OCI-LY3 (cell line): ENCODE measurements around the gene SLC26A6.

Experiments used
- H2AFZ ChIP-seq: fragments of 200-600, 300-600 bp; shearing (Covaris generic); 2 replicates; pipeline ENCODE4 v1.6.0; 2014; ENCODE audit warnings: antibody characterized with exemption, low read depth, low read length
- H3K27ac ChIP-seq: fragments of 200-600, 300-600 bp; sonication (generic); 2 replicates; pipeline ENCODE4 v1.5.1; 2014; ENCODE audit warnings: mild to moderate bottlenecking, low read length, moderate library complexity, mixed read lengths
- H3K27me3 ChIP-seq: fragments of 200-600, 300-600 bp; sonication (generic); 2 replicates; pipeline ENCODE4 v1.6.1; 2014; ENCODE audit warnings: low read depth, low read length, mixed read lengths
- H3K36me3 ChIP-seq: fragments of 200-600, 300-600 bp; sonication (generic); replicated peaks from 2 replicates; pipeline ENCODE3; 2014; ENCODE audit warnings: low read depth, low read length, mixed read lengths
- H3K4me1 ChIP-seq: fragments of 300-600, 200-600 bp; sonication (generic); 2 replicates; pipeline ENCODE4 v1.6.1; 2014; ENCODE audit warnings: low read length, mixed read lengths
- H3K4me2 ChIP-seq: fragments of 200-600, 300-600 bp; sonication (generic); 2 replicates; pipeline ENCODE4 v1.6.1; 2014; ENCODE audit warnings: low read length, mixed read lengths
- H3K4me3 ChIP-seq: fragments of 300-600, 200-600 bp; sonication (generic); 2 replicates; pipeline ENCODE4 v1.5.1; 2014; ENCODE audit warnings: antibody characterized with exemption, mild to moderate bottlenecking, low read length, moderate library complexity
- H3K79me2 ChIP-seq: fragments of 300-600, 200-600 bp; shearing (Covaris generic); 2 replicates; pipeline ENCODE4 v1.6.1; 2014; ENCODE audit warnings: mild to moderate bottlenecking, low read length, mixed read lengths
- H3K9ac ChIP-seq: fragments of 300-600, 200-600 bp; shearing (Covaris generic); 2 replicates; pipeline ENCODE4 v1.6.0; 2014; ENCODE audit warnings: mild to moderate bottlenecking, low read length, moderate library complexity
- H3K9me3 ChIP-seq: fragments of 200-600, 300-600 bp; shearing (Covaris generic); 2 replicates; pipeline ENCODE4 v1.6.1; 2014; ENCODE audit warnings: low read length, mixed read lengths; ENCODE audit not compliant: insufficient read depth
- H4K20me1 ChIP-seq: fragments of 200-600, 300-600 bp; sonication (generic); 2 replicates; pipeline ENCODE4 v1.6.1; 2016; ENCODE audit warnings: low read length, mixed read lengths; ENCODE audit not compliant: insufficient read depth
- EZH2phosphoT487 ChIP-seq: fragments of 200-600 bp; shearing (Covaris generic); IDR thresholded peaks from 2 replicates; pipeline ENCODE4 v1.6.1; 2018; ENCODE audit warnings: antibody characterized with exemption, mixed run types, low read depth
- TF ChIP-seq, protein P1 (sequence below): fragments of 200-600, 300-600 bp; sonication (generic); IDR thresholded peaks from 2 replicates; pipeline ENCODE4 v1.5.1; 2014; ENCODE audit warnings: antibody characterized with exemption, low read length, low read depth

Gene SLC26A6

GRCh38 chr3:48614044-48614443, 21.2 kb downstream of the SLC26A6 start:
- Histone ChIP-seq H2AFZ (no peak overlapping the region), H3K27ac (no peak overlapping the region)

DNA sequence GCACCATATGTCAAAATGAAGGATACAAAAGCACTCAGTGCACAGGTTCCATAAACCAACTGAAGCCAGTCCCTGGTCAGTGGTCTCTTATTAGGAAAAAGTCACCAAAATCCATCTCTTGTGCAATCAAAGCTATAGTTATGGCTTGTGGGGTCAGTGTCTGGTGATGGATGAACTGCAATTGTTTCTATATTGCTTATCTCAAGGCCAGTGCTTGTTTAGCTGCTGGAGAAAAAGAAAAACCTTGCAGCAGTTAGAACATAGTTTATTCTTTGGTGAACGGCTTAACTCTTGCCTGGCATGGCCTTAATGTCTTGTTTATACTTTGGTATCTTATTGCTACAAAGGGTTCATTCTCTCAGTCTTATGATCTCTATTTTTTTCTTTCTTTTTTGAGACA, 23.0 kb downstream of the SLC26A6 start:
- Histone ChIP-seq H3K4me3 (no peak overlapping the region), H3K36me3 (peaks cover 8% of the 10 kb centered on the region), H3K4me1 (peaks cover 9% of the 10 kb centered on the region), H3K4me2 (no peak overlapping the region), H3K79me2 (peaks cover 20% of the 10 kb centered on the region), H4K20me1 (no peaks in the 10 kb centered on the region), H3K9me3 (peaks cover 11% of the 10 kb centered on the region), H3K27ac (no peak overlapping the region), H3K9ac (no peak overlapping the region), H2AFZ (no peak overlapping the region), H3K27me3 (no peaks in the 10 kb centered on the region)
- TF ChIP-seq, protein P1, sequence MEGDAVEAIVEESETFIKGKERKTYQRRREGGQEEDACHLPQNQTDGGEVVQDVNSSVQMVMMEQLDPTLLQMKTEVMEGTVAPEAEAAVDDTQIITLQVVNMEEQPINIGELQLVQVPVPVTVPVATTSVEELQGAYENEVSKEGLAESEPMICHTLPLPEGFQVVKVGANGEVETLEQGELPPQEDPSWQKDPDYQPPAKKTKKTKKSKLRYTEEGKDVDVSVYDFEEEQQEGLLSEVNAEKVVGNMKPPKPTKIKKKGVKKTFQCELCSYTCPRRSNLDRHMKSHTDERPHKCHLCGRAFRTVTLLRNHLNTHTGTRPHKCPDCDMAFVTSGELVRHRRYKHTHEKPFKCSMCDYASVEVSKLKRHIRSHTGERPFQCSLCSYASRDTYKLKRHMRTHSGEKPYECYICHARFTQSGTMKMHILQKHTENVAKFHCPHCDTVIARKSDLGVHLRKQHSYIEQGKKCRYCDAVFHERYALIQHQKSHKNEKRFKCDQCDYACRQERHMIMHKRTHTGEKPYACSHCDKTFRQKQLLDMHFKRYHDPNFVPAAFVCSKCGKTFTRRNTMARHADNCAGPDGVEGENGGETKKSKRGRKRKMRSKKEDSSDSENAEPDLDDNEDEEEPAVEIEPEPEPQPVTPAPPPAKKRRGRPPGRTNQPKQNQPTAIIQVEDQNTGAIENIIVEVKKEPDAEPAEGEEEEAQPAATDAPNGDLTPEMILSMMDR, result no peak
- no peak for TF ChIP-seq EZH2phosphoT487

More at GRCh38 chr3:48614044-48614443, 21.2 kb downstream of the SLC26A6 start:
- H3K79me2 ChIP-seq, result peaks cover 4% of the 10 kb centered on the region
- H3K36me3 ChIP-seq, result peaks cover 8% of the 10 kb centered on the region
- H3K9me3 ChIP-seq, result peaks cover 16% of the 10 kb centered on the region
- H3K9ac ChIP-seq, result no peak overlapping the region
- TF ChIP-seq EZH2phosphoT487, result no peak
- TF ChIP-seq, protein P1, result no peak
- peaks cover 3% of the 10 kb centered on the region; the same call in 1 of the 2 replicates for H3K4me1 ChIP-seq
- H4K20me1 ChIP-seq, result no peaks in the 10 kb centered on the region
- no peak overlapping the region for H3K4me2 ChIP-seq
- H3K4me3 ChIP-seq, result no peak overlapping the region
- no peaks in the 10 kb centered on the region for H3K27me3 ChIP-seq

GRCh38 chr3:48609088-48610005, 25.9 kb downstream of the SLC26A6 start, which contains the start of gene UQCRC1:
Gene UQCRC1 (minus strand): TSS chr3:48609646. CDS start chr3:48609620, 26 bp downstream.
- H3K27ac ChIP-seq, result peak within 1 kb of the TSS; percentile 38
- H2AFZ ChIP-seq, result peak within 1 kb of the TSS; percentile 70

DNA sequence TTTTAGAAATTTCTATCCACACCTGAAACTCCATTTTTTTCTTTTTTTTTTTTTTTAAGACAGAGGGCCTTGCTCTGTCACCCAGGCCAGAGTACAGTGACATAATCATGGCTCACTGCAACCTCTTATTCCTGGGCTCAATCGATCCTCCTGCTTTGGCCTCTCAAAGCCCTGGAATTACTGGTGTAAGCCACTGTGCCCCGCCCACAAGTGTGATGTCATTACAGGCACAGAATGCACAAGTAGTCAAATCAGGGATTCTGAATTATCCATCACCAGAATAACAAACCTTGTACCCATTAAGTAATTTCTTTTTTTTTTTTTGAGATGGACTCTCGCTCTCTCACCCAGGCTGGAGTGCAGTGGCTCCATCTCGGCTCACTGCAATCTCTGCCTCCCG, 27.7 kb downstream of the SLC26A6 start:
- Histone ChIP-seq H2AFZ (no peak overlapping the region), H3K9ac (no peak overlapping the region), H3K36me3 (peaks cover 35% of the 10 kb centered on the region), H3K9me3 (no peaks in the 10 kb centered on the region), H3K4me1 (peaks cover 9% of the 10 kb centered on the region), H3K27me3 (no peaks in the 10 kb centered on the region), H3K4me3 (no peak overlapping the region), H3K4me2 (no peak overlapping the region), H3K27ac (no peak overlapping the region), H4K20me1 (no peaks in the 10 kb centered on the region), H3K79me2 (peaks cover 20% of the 10 kb centered on the region)
- TF ChIP-seq EZH2phosphoT487, result no peak
- TF ChIP-seq, protein P1, result no peak

More at GRCh38 chr3:48609088-48610005, 25.9 kb downstream of the SLC26A6 start, which contains the start of gene UQCRC1:
- Histone ChIP-seq H3K79me2 (peaks cover 20% of the 10 kb centered on the region), H3K36me3 (peaks cover 24% of the 10 kb centered on the region), H3K4me3 (peak within 1 kb of the TSS; percentile 85), H3K27me3 (no peaks in the 10 kb centered on the region), H3K9me3 (no peaks in the 10 kb centered on the region), H4K20me1 (no peaks in the 10 kb centered on the region), H3K4me1 (peaks cover 9% of the 10 kb centered on the region), H3K4me2 (peak within 1 kb of the TSS; percentile 82), H3K9ac (peak within 1 kb of the TSS; percentile 82)
- TF ChIP-seq EZH2phosphoT487, result no peak
- TF ChIP-seq, protein P1, result peak; percentile 67
